Measurements from ENCODE around the gene CDR2L.
A peak's percentile ranks its signal among the peaks of the same experiment; 100 is the strongest.
"Not testable (repeated sequence)": the region's sequence is repeated elsewhere in the genome, so short reads cannot be mapped to it uniquely, and the experiment has no call there.

The CDR2L gene

DNA sequence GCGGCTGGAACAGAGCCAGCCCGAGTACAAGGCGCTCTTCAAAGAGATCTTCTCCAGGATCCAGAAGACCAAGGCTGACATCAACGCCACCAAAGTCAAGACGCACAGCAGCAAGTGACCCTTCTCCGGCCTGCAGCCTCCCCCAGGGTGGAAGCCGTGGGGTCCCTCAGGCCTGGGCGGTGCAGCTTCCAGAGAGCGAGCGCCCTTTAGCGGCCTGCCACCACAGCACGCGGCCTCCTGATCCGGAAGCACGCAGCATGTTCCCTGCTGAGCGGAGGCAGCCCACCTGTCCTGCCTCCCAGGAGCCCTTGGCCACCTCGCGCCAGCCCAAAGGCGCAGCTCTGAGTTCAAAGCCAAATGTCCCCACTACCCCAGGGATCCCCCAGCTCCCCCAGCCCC, 16.5 kb downstream of the CDR2L start:
- H3K27me3 ChIP-seq (ENCODE audit: insufficient read depth, low read length), result no peaks in the 10 kb centered on the region
- H3K36me3 ChIP-seq (ENCODE audit: insufficient read depth, low read length), result peaks cover 40% of the 10 kb centered on the region
- H3K9me3 ChIP-seq (ENCODE audit: insufficient read depth, low read depth, low read length), result no peaks in the 10 kb centered on the region
- no peak overlapping the region for H3K27ac ChIP-seq (ENCODE audit: low read depth, low read length)
- no peak overlapping the region for H3K9ac ChIP-seq (ENCODE audit: low read depth, low read length)
- H3K4me1 ChIP-seq (ENCODE audit: insufficient read depth, low read length), result no peaks in the 10 kb centered on the region
- WGBS, result 95% methylated on average over 19 of the region's 19 CpGs
- H3K4me3 ChIP-seq (ENCODE audit: low read length), result no peak overlapping the region

DNA sequence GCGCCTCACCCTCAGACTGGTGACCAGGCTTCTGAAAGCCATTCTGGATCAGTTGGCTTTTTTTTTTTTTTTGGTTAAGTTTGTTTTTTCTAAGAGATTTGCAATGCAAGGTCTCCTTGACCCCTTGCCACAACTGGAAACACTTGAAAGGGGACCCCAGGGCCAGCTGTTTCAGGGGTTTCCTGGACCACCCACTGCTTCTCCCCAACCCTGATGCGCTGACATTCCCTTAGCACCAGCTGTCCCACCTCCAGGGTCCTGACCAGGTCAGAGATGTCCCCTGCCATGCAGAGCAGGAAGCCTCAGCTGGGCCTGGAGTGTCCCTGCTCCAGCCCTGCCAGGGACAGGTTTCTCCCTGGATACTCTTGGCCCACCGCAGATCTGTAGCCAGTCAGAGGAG, 16.9 kb downstream of the CDR2L start:
- H3K4me1 ChIP-seq (ENCODE audit: insufficient read depth, low read length), result no peaks in the 10 kb centered on the region
- no peaks in the 10 kb centered on the region for H3K9me3 ChIP-seq (ENCODE audit: insufficient read depth, low read depth, low read length)
- no peak overlapping the region for H3K4me3 ChIP-seq (ENCODE audit: low read length)
- H3K27me3 ChIP-seq (ENCODE audit: insufficient read depth, low read length), result no peaks in the 10 kb centered on the region
- WGBS, result 95% methylated on average over 3 of the region's 3 CpGs
- no peak overlapping the region for H3K9ac ChIP-seq (ENCODE audit: low read depth, low read length)
- H3K27ac ChIP-seq (ENCODE audit: low read depth, low read length), result no peak overlapping the region
- H3K36me3 ChIP-seq (ENCODE audit: insufficient read depth, low read length), result peaks cover 37% of the 10 kb centered on the region

DNA sequence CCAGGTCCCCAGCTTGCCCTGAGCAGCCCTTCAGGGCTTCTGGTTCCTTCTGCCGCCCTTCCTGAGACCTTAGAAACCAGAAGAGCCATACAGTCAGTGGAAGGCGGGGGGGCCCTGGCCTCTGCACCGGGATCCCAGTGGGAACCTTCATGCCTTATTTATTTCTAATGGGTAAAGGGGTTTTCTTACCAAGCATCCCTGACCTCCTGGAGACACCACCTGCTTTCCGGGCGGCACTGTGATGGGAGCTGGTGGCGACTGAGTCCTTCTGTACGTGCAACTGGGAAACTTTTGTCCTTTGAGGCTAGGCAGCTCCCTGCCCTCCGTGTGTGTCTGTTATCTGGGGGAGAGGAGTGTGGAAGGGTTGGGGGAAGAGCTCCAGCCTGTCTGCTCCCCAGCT, 17.9 kb downstream of the CDR2L start:
- Histone ChIP-seq H3K9ac (ENCODE audit: low read depth, low read length) (no peak overlapping the region), H3K36me3 (ENCODE audit: insufficient read depth, low read length) (peaks cover 32% of the 10 kb centered on the region), H3K4me3 (ENCODE audit: low read length) (no peak overlapping the region), H3K27ac (ENCODE audit: low read depth, low read length) (no peak overlapping the region), H3K27me3 (ENCODE audit: insufficient read depth, low read length) (no peaks in the 10 kb centered on the region), H3K9me3 (ENCODE audit: insufficient read depth, low read depth, low read length) (no peaks in the 10 kb centered on the region), H3K4me1 (ENCODE audit: insufficient read depth, low read length) (no peaks in the 10 kb centered on the region)
- WGBS, result 95% methylated on average over 8 of the region's 8 CpGs

DNA sequence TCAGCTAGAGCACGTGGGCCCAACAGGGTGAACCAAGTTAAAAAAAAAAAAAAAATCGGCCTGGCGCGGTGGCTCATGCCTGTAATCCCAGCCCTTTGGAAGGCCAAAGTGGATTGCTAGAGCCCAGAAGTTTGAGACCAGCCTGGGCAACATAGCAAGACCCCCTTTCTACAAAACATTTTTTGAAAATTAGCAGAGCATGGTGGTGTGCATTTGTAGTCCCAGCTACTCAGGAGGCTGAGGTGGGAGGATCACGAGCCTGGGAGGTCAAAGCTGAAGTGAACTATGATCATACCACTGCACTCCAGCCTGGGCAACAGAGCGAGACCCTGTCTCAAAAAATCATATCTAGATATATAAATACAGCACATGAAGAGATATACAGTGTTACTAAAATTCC, 18.7 kb downstream of the CDR2L start:
- 92% methylated on average over 5 of the region's 6 CpGs for WGBS
- not testable (repeated sequence) for H3K4me1 ChIP-seq (ENCODE audit: insufficient read depth, low read length); H3K27me3 ChIP-seq (ENCODE audit: insufficient read depth, low read length); H3K27ac ChIP-seq (ENCODE audit: low read depth, low read length); H3K4me3 ChIP-seq (ENCODE audit: low read length); H3K9ac ChIP-seq (ENCODE audit: low read depth, low read length); H3K9me3 ChIP-seq (ENCODE audit: insufficient read depth, low read depth, low read length)
- peaks cover 31% of the 10 kb centered on the region for H3K36me3 ChIP-seq (ENCODE audit: insufficient read depth, low read length)

DNA sequence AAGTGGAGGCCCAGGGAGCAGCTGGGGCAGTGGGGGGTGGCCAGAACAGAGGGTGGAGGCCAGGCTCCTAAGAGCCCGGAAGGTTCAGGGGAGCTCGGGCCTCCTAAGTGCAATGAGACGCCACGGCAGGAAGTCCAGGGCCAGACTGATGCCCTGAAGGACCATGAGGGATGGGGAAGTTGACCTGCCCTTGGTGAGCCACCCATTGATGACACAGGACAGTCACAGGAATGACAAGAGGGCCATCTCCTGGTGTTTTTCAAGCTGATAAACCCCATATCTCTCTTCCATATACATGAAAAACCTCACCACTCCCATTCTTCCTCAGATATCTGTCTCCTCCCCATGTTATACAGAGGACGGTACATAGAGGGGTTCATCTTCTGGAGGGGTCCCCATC, 19.2 kb downstream of the CDR2L start:
- Histone ChIP-seq H3K27me3 (ENCODE audit: insufficient read depth, low read length) (no peaks in the 10 kb centered on the region), H3K9me3 (ENCODE audit: insufficient read depth, low read depth, low read length) (no peaks in the 10 kb centered on the region), H3K4me1 (ENCODE audit: insufficient read depth, low read length) (peaks cover 6% of the 10 kb centered on the region; the same call in 1 of the 2 replicates), H3K27ac (ENCODE audit: low read depth, low read length) (no peak overlapping the region), H3K4me3 (ENCODE audit: low read length) (no peak overlapping the region), H3K36me3 (ENCODE audit: insufficient read depth, low read length) (peaks cover 26% of the 10 kb centered on the region), H3K9ac (ENCODE audit: low read depth, low read length) (no peak overlapping the region)
- WGBS, result 92% methylated on average over 5 of the region's 5 CpGs

DNA sequence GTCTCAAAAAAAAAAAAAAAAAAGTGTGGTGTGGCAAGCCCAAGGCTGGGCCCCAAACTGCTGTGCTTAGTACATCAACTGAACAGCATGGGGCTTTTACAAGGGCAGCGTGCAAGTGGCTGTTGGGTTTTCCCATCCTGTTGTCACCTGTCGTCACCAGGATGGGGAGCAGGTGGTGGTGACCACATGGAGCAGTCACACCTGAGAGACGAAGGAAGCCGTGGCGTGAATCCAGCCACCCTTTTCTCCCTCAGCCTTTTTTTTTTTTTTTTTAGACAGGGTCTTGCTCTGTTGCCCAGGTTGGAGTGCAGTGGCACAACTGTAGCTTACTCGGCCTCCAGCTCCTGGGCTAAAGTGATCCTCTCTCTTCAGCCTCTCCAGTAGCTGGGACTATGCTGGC, 20.9 kb downstream of the CDR2L start:
- Histone ChIP-seq H3K4me3 (ENCODE audit: low read length) (no peak overlapping the region), H3K9me3 (ENCODE audit: insufficient read depth, low read depth, low read length) (no peaks in the 10 kb centered on the region), H3K9ac (ENCODE audit: low read depth, low read length) (no peak overlapping the region), H3K27me3 (ENCODE audit: insufficient read depth, low read length) (no peaks in the 10 kb centered on the region), H3K36me3 (ENCODE audit: insufficient read depth, low read length) (peaks cover 12% of the 10 kb centered on the region; the same call in 1 of the 2 replicates), H3K27ac (ENCODE audit: low read depth, low read length) (no peak overlapping the region), H3K4me1 (ENCODE audit: insufficient read depth, low read length) (peaks cover 12% of the 10 kb centered on the region)
- 89% methylated on average over 6 of the region's 6 CpGs for WGBS

DNA sequence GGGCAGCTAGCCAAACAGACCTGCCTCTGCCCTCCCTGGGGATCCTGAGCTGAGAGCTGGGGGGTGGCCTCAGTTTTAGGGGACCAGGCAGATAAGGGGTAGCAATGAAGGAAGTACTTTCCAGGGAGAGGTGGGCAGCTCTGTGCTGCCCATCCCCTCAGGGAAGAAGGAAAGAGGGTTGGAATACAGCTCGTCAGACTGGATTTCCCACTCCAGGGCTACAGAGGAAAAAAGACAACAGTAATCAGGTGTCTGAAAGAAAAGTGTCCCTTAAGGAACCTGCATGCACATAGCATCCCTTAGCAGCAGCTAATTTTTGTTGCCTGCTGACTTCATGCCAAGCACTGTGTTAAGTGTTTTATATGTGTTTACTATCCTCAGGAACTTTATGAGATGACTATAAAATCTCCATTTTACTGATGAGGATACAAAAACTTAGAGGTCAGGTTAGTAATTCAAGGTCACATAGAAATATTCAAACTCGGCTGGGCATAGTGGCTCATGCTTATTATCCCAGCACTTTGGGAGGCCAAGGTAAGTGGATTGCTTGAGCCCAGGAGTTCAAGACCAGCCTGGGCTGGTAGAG, 21.8 kb downstream of the CDR2L start:
- WGBS, result 84% methylated on average over 2 of the region's 2 CpGs
- Histone ChIP-seq H3K9me3 (ENCODE audit: insufficient read depth, low read depth, low read length) (no peaks in the 10 kb centered on the region), H3K36me3 (ENCODE audit: insufficient read depth, low read length) (peaks cover 7% of the 10 kb centered on the region; the same call in 1 of the 2 replicates)

DNA sequence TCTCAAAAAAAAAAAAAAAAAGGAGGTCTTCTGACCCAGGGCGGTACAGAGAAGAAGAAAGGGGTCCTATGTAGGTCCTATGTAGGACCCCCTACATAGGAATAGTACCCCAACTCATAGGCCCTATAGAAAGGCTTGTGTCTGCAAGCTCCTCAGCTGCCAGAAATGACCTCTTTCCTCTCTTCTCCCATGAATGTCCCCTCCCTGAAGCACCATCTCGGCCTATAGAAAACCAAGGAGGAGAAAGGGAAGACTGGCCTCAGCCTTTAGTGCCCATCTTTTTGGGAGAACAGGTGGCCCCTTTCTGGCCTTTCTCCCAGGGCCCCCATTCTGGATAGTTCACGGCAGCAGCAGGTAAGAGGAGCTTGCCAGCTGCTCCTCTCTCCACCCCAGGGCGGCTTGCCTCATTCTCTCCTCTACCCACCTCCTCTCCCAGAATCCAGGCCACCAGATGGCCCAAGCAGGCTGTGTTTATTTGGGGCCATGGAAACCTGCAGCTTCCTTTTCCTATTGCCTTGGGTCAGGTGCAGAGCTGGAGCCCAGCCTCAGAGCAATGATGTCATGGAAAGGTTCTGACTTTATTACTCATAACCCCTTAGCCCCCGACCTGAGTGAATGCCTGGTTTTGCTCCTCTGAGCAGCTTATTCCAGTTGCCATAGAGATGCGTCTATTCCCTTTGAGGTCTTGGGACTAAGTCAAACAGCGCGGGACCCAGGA, 23.4 kb downstream of the CDR2L start:
- Histone ChIP-seq H3K4me1 (ENCODE audit: insufficient read depth, low read length) (peaks cover 18% of the 10 kb centered on the region), H3K9ac (ENCODE audit: low read depth, low read length) (no peak overlapping the region; the same call in 1 of the 2 replicates), H3K4me3 (ENCODE audit: low read length) (no peak overlapping the region), H3K36me3 (ENCODE audit: insufficient read depth, low read length) (no peaks in the 10 kb centered on the region; the same call in 1 of the 2 replicates), H3K27me3 (ENCODE audit: insufficient read depth, low read length) (no peaks in the 10 kb centered on the region), H3K27ac (ENCODE audit: low read depth, low read length) (no peak overlapping the region), H3K9me3 (ENCODE audit: insufficient read depth, low read depth, low read length) (no peaks in the 10 kb centered on the region)
- WGBS, result 77% methylated on average over 8 of the region's 8 CpGs

More for the DNA sequence above, 21.8 kb downstream of the CDR2L start:
- Histone ChIP-seq H3K9ac (ENCODE audit: low read depth, low read length) (no peak overlapping the region), H3K4me1 (ENCODE audit: insufficient read depth, low read length) (peaks cover 18% of the 10 kb centered on the region), H3K4me3 (ENCODE audit: low read length) (no peak overlapping the region), H3K27ac (ENCODE audit: low read depth, low read length) (no peak overlapping the region), H3K27me3 (ENCODE audit: insufficient read depth, low read length) (no peaks in the 10 kb centered on the region)

DNA sequence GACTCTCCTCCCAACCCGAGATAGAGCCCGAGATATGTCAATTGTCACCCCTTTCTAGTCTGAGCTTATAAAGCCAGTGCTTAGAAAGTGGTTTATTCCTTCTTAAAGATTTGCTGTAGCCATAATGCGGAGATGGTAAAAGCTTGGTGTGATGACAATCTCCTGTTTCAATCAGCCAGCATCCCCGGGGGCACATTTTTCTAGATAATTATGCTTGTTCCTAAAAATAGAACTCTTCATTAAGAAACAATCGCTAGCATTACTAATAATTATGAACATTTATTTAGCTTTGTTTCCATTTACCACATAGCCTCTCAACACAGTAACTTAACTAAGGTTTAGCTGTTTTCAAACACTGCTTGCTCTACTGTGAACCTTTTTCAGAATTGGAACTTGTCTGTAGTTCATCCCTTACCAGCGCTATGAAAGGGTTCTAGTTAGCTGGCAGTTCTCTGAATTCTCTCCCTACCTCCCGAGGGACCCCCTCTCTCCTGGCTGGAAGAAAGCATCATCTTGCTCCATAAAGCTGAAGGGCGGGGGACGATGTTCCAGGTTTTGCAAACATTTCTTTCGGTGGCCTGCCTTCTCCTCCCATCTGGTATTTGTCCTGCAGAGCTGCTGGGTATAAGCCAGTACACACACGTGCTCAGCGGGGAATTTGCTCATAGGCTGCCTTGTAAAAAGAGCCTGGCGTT, 24.1 kb downstream of the CDR2L start:
- H3K27me3 ChIP-seq (ENCODE audit: insufficient read depth, low read length), result no peaks in the 10 kb centered on the region
- H3K36me3 ChIP-seq (ENCODE audit: insufficient read depth, low read length), result 0 out of 2 replicates have a peak, but pooled peaks cover 2% of the 10 kb centered on the region
- no peaks in the 10 kb centered on the region for H3K9me3 ChIP-seq (ENCODE audit: insufficient read depth, low read depth, low read length)
- peak overlapping the region; percentile 86 for H3K9ac ChIP-seq (ENCODE audit: low read depth, low read length)
- 84% methylated on average over 13 of the region's 13 CpGs for WGBS
- H3K27ac ChIP-seq (ENCODE audit: low read depth, low read length), result peak overlapping the region; percentile 91
- peak overlapping the region; percentile 65 for H3K4me3 ChIP-seq (ENCODE audit: low read length)
- peaks cover 18% of the 10 kb centered on the region for H3K4me1 ChIP-seq (ENCODE audit: insufficient read depth, low read length)

DNA sequence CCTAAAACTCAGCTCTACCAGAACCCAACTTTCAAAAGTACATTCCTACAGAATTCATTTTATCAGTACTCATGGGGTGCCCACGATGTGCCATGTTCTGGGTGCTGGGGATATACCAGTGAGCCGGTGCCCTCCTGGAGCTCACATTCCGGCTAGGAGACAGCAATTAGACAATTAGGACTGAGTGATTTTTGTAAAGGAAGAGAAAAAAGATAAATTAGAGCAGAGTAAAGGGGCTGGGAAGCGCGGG, 24.6 kb downstream of the CDR2L start:
- H3K9me3 ChIP-seq (ENCODE audit: insufficient read depth, low read depth, low read length), result no peaks in the 10 kb centered on the region
- peak overlapping the region; percentile 65 for H3K4me3 ChIP-seq (ENCODE audit: low read length)
- no peaks in the 10 kb centered on the region for H3K27me3 ChIP-seq (ENCODE audit: insufficient read depth, low read length)
- peaks cover 6% of the 10 kb centered on the region; the same call in 1 of the 2 replicates for H3K36me3 ChIP-seq (ENCODE audit: insufficient read depth, low read length)
- peak overlapping the region; percentile 86 for H3K9ac ChIP-seq (ENCODE audit: low read depth, low read length)
- H3K27ac ChIP-seq (ENCODE audit: low read depth, low read length), result peak overlapping the region; percentile 91
- 45% methylated on average over 5 of the region's 5 CpGs for WGBS
- H3K4me1 ChIP-seq (ENCODE audit: insufficient read depth, low read length), result peaks cover 18% of the 10 kb centered on the region

DNA sequence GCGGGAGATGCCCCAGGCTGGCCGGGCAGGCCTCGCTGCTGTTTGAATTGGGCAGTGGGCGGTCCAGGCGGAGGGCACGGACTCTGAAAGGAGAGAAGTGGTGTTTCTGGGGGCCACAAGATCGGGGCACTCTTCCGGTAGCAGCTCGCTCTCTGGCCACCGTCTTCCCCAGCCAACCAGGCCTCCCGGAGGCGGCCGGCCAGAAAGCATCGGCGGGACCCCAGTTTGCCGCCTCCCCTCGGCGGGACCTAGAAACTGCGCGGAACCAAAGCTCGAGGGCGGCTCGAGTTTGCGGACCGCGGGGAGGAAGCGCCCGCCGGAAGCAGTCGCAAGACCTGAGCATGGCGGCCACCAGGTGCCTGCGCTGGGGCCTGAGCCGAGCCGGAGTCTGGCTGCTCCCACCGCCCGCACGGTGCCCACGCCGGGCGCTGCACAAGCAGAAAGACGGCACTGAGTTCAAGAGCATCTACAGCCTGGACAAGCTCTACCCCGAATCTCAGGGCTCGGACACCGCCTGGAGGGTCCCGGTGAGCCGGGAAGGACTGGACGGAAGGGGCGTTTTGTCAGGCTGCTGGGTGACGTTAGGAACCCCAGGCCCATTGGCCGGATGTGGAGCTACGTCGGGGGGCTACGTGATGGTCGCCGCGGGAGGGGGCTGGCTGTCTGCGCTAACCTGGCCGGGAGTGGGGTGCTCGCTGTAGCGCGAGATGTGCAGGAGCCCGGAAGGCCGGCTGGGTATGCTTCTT, 25.1 kb downstream of the CDR2L start, which contains the start of gene MRPL58:
Gene MRPL58 (plus strand): TSS at position 325 of the 746 bp plus-strand sequence. CDS start 17 bp downstream, at position 342.
- Histone ChIP-seq H3K4me1 (ENCODE audit: insufficient read depth, low read length) (peaks cover 18% of the 10 kb centered on the region), H3K9ac (ENCODE audit: low read depth, low read length) (peak within 1 kb of the TSS; percentile 86), H3K27me3 (ENCODE audit: insufficient read depth, low read length) (no peaks in the 10 kb centered on the region), H3K36me3 (ENCODE audit: insufficient read depth, low read length) (peaks cover 8% of the 10 kb centered on the region; the same call in 1 of the 2 replicates), H3K4me3 (ENCODE audit: low read length) (peak within 1 kb of the TSS; percentile 65), H3K27ac (ENCODE audit: low read depth, low read length) (peak within 1 kb of the TSS; percentile 91), H3K9me3 (ENCODE audit: insufficient read depth, low read depth, low read length) (no peaks in the 10 kb centered on the region)
- 2% methylated on average over 63 of the region's 63 CpGs for WGBS

Measured in HUES64 (cell line).